HepG2 (cell line): Measurements from ENCODE around the gene SEMA6B.

Experiments
- CHD2 ChIP-seq: IDR thresholded peaks from 2 replicates; pipeline ENCODE4 v1.6.1; 2011; ENCODE audit warnings: low read depth, low read length, improper control_type of control experiment
- EP300 ChIP-seq, 3 experiments: sonication (generic) in 1 of 3; formaldehyde crosslinking in 1 of 3; IDR thresholded peaks; 2 replicates each; pipeline versions ENCODE4 v1.5.1 to v1.6.1; 2011 to 2020; ENCODE audit warnings: low read depth in 2 of 3, low read length in 2 of 3, borderline replicate concordance in 1 of 3, improper control_type of control experiment in 1 of 3, mild to moderate bottlenecking in 1 of 3, missing genetic modification reagents in 1 of 3, moderate library complexity in 1 of 3
- GATAD2A ChIP-seq: IDR thresholded peaks from 2 replicates; pipeline ENCODE4 v1.6.1; 2016
- HBP1 ChIP-seq: IDR thresholded peaks from 2 replicates; pipeline ENCODE4 v1.6.1; 2016; ENCODE audit warnings: low read depth, control low read depth
- IRF2 ChIP-seq: IDR thresholded peaks from 2 replicates; pipeline ENCODE4 v1.6.1; 2018; ENCODE audit warnings: missing genetic modification reagents, missing compliant biosample characterization
- MAFK ChIP-seq, 2 experiments: IDR thresholded peaks in 1 of 2; conservative IDR thresholded peaks in 1 of 2; 2 replicates each; pipeline ENCODE4 v1.6.1; 2011; ENCODE audit warnings: improper control_type of control experiment in 2 of 2, low read length in 2 of 2
- PHF8 ChIP-seq: sonication (generic); formaldehyde crosslinking; IDR thresholded peaks from 2 replicates; pipeline ENCODE4 v1.5.0; 2020; ENCODE audit warnings: missing genetic modification reagents
- POLR2AphosphoS5 ChIP-seq: IDR thresholded peaks from 2 replicates; pipeline ENCODE4 v1.6.1; 2012; ENCODE audit warnings: low read depth, low read length
- SALL2 ChIP-seq: sonication (generic); formaldehyde crosslinking; IDR thresholded peaks from 2 replicates; pipeline ENCODE4 v1.8.1; 2023; ENCODE audit warnings: mild to moderate bottlenecking, missing genetic modification reagents, inconsistent platforms
- USF2 ChIP-seq, 2 experiments: sonication (generic) in 1 of 2; formaldehyde crosslinking in 1 of 2; IDR thresholded peaks; 2 replicates each; pipeline versions ENCODE4 v1.5.1 to v1.6.1; 2011 to 2020; ENCODE audit warnings: borderline replicate concordance in 1 of 2, low read depth in 1 of 2, low read length in 1 of 2, mild to moderate bottlenecking in 1 of 2, missing genetic modification reagents in 1 of 2, moderate library complexity in 1 of 2
- ZC3H13 ChIP-seq: sonication (generic); formaldehyde crosslinking; IDR thresholded peaks from 2 replicates; pipeline ENCODE4 v1.8.1; 2023; ENCODE audit warnings: mild to moderate bottlenecking, missing genetic modification reagents, moderate library complexity
- ZNF138 ChIP-seq: sonication (generic); formaldehyde crosslinking; IDR thresholded peaks from 2 replicates; pipeline ENCODE4 v1.5.0; 2020; ENCODE audit warnings: mild to moderate bottlenecking, low read depth, missing genetic modification reagents
- ZNF331 ChIP-seq: sonication (generic); formaldehyde crosslinking; IDR thresholded peaks from 2 replicates; pipeline ENCODE4 v1.4.0; 2020; ENCODE audit warnings: missing genetic modification reagents

DNA sequence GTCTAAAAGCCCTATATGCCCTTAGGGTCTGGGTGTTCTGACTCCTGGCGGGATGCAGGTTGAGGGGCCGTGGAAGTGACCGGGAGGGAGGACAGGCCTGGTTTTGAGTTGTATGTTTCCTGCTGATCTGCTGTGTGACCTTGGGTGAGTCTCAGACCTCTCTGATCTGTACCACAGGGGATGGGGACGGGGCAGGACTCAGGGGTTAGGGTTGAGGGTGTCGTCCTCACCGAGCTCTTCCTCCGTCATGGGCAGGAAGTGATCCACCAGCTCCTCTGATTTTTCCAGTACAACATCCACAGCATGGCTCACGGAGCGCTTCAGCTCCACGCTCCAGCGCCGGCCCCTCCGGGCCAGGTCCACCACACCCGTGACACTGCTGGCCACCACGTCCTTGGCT, 30.6 kb downstream of the SEMA6B start:
- TF ChIP-seq POLR2AphosphoS5 (no peak), GATAD2A (CRISPR knock-in tag) (no peak), CHD2 (no peak), HBP1 (CRISPR knock-in tag) (no peak), ZNF138 (CRISPR knock-in tag) (no peak), EP300 (IDR thresholded peaks at IDR 0.05; ENCODE audit: low read depth in 2 of 2, low read length in 2 of 2) (no peak), EP300 (CRISPR knock-in tag; IDR thresholded peaks at IDR 0.05; ENCODE audit: borderline replicate concordance) (no peak), USF2 (IDR thresholded peaks at IDR 0.05; ENCODE audit: low read depth, low read length) (no peak), USF2 (CRISPR knock-in tag; IDR thresholded peaks at IDR 0.05; ENCODE audit: borderline replicate concordance) (no peak), PHF8 (CRISPR knock-in tag) (no peak), SALL2 (CRISPR knock-in tag) (no peak), ZNF331 (CRISPR knock-in tag) (no peak), ZC3H13 (CRISPR knock-in tag) (no peak), IRF2 (CRISPR knock-in tag) (no peak), MAFK (conservative IDR thresholded peaks at IDR 0.05 in 1 of 2, IDR thresholded peaks at IDR 0.05 in 1 of 2; ENCODE audit: low read length in 2 of 2) (no peak)
